CD4-positive, alpha-beta T cell treated with Interleukin-15 for 1 hour (primary cell): ENCODE results near the gene CAMTA1.
"Not testable (repeated sequence)": the region's sequence is repeated elsewhere in the genome, so short reads cannot be mapped to it uniquely, and the experiment has no call there.

Experiments
- DNase-seq: peaks from one replicate; pipeline ENCODE4 v3.0.0-alpha.2; 2020

CAMTA1 gene

GRCh38 chr1:7705048-7705907 lies 920.0 kb downstream of the CAMTA1 start:
- DNase-seq, result peak; percentile 61

GRCh38 chr1:7705908-7706216 lies 920.6 kb downstream of the CAMTA1 start:
- DNase-seq, result no peak

GRCh38 chr1:7707527-7707926 lies 922.3 kb downstream of the CAMTA1 start:
- DNase-seq, result no peak

- DNase-seq, result not testable (repeated sequence)
Measured at GRCh38 chr1:7708065-7708464, 922.8 kb downstream of the CAMTA1 start.

- no peak for DNase-seq
Measured at GRCh38 chr1:7710859-7711258, 925.6 kb downstream of the CAMTA1 start.

GRCh38 chr1:7712731-7713323 lies 927.6 kb downstream of the CAMTA1 start:
- DNase-seq, result no peak

- no peak for DNase-seq
Measured at GRCh38 chr1:7716506-7716905, 931.3 kb downstream of the CAMTA1 start.

GRCh38 chr1:7717748-7718368 lies 932.6 kb downstream of the CAMTA1 start:
- no peak for DNase-seq

GRCh38 chr1:7719468-7720094 lies 934.3 kb downstream of the CAMTA1 start:
- no peak for DNase-seq

- no peak for DNase-seq
Measured at GRCh38 chr1:7721940-7722669, 936.9 kb downstream of the CAMTA1 start.

GRCh38 chr1:7722670-7723012 lies 937.4 kb downstream of the CAMTA1 start:
- DNase-seq, result no peak

- no peak for DNase-seq
Measured at GRCh38 chr1:7726623-7727022, 941.4 kb downstream of the CAMTA1 start.

GRCh38 chr1:7727809-7728471 lies 942.7 kb downstream of the CAMTA1 start:
- no peak for DNase-seq

- no peak for DNase-seq
Measured at GRCh38 chr1:7729761-7730160, 944.5 kb downstream of the CAMTA1 start.

- no peak for DNase-seq
Measured at GRCh38 chr1:7732331-7732730, 947.1 kb downstream of the CAMTA1 start.

- DNase-seq, result no peak
Measured at GRCh38 chr1:7733276-7733675, 948.0 kb downstream of the CAMTA1 start.

GRCh38 chr1:7738044-7738443 lies 952.8 kb downstream of the CAMTA1 start:
- no peak for DNase-seq

GRCh38 chr1:7743346-7743745 lies 958.1 kb downstream of the CAMTA1 start:
- DNase-seq, result no peak

GRCh38 chr1:7744882-7745281 lies 959.6 kb downstream of the CAMTA1 start:
- no peak for DNase-seq

- DNase-seq, result no peak
Measured at GRCh38 chr1:7745783-7746182, 960.5 kb downstream of the CAMTA1 start.

GRCh38 chr1:7747605-7748004 lies 962.4 kb downstream of the CAMTA1 start:
- DNase-seq, result no peak

- DNase-seq, result no peak
Measured at GRCh38 chr1:7749126-7749525, 963.9 kb downstream of the CAMTA1 start.

GRCh38 chr1:7751174-7751573 lies 965.9 kb downstream of the CAMTA1 start:
- DNase-seq, result no peak
